WERI-Rb-1 (cell line): ENCODE measurements around the gene SCAF4.
"Not testable (repeated sequence)": the region's sequence is repeated elsewhere in the genome, so short reads cannot be mapped to it uniquely, and the experiment has no call there.

Experiments used
- DNase-seq: peaks from one replicate; pipeline ENCODE4 v3.0.0-alpha.2; 2020
- H3K27ac ChIP-seq: fragments of 250-450 bp; sonication (Bioruptor Pico); 2 replicates; pipeline ENCODE4 v1.5.1; 2020; ENCODE audit warnings: mild to moderate bottlenecking, moderate library complexity
- H3K27me3 ChIP-seq: fragments of 250-450 bp; sonication (Bioruptor Pico); 2 replicates; pipeline ENCODE4 v1.5.1; 2021; ENCODE audit warnings: mild to moderate bottlenecking, low read depth, moderate library complexity; ENCODE audit not compliant: insufficient read depth, severe bottlenecking
- H3K36me3 ChIP-seq: fragments of 250-450 bp; sonication (Bioruptor Pico); 2 replicates; pipeline ENCODE4 v1.5.1; 2020; ENCODE audit warnings: mild to moderate bottlenecking, moderate library complexity
- H3K4me3 ChIP-seq: 2 replicates; pipeline ENCODE4 v1.5.1; 2011; ENCODE audit warnings: low read depth, mild to moderate bottlenecking, control low read depth, low read length
- H3K9me3 ChIP-seq: fragments of 250-450 bp; sonication (Bioruptor Pico); 2 replicates; pipeline ENCODE4 v1.5.1; 2021; ENCODE audit warnings: mild to moderate bottlenecking, moderate library complexity; ENCODE audit not compliant: severe bottlenecking
- CTCF ChIP-seq: IDR thresholded peaks from 2 replicates; pipeline ENCODE4 v1.5.1; 2011; ENCODE audit warnings: low read depth, mild to moderate bottlenecking, control low read depth, inconsistent platforms, low read length

The SCAF4 gene

GRCh38 chr21:31667639-31668038 lies 64.3 kb downstream of the SCAF4 start:
- no peaks in the 10 kb centered on the region for H3K27me3 ChIP-seq
- DNase-seq = no peak
- H3K9me3 ChIP-seq = no peaks in the 10 kb centered on the region
- H3K36me3 ChIP-seq = peaks cover 93% of the 10 kb centered on the region
- H3K4me3 ChIP-seq = no peak overlapping the region
- no peak overlapping the region for H3K27ac ChIP-seq
- TF ChIP-seq CTCF = no peak

GRCh38 chr21:31667132-31667531 lies 64.8 kb downstream of the SCAF4 start:
- Histone ChIP-seq H3K4me3 (no peak overlapping the region), H3K27me3 (no peaks in the 10 kb centered on the region), H3K27ac (no peak overlapping the region), H3K36me3 (peaks cover 92% of the 10 kb centered on the region), H3K9me3 (no peaks in the 10 kb centered on the region)
- TF ChIP-seq CTCF = no peak
- DNase-seq = no peak

GRCh38 chr21:31666445-31667010 lies 65.4 kb downstream of the SCAF4 start:
- Histone ChIP-seq H3K27ac (no peak overlapping the region), H3K9me3 (no peaks in the 10 kb centered on the region), H3K27me3 (no peaks in the 10 kb centered on the region), H3K36me3 (peaks cover 92% of the 10 kb centered on the region), H3K4me3 (no peak overlapping the region)
- TF ChIP-seq CTCF = no peak
- no peak for DNase-seq

DNA sequence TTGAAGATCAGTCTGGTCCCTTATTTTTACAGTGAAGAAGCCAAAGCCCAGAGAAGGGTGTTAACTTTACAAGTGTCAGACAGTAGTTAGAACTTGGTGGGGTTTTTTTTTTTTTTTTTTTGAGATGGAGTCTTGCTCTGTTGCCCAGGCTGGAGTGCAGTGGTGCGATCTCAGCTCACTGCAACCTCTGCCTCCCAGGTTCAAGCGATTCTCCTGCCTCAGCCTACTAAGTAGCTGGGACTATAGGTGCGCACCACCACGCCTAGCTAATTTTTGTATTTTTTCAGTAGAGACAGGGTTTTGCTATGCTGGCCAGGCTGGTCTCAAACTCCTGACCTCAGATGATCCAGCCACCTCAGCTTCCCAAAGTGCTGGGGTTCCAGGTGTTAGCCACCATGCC lies 66.0 kb downstream of the SCAF4 start:
- H3K27ac ChIP-seq = not testable (repeated sequence)

DNA sequence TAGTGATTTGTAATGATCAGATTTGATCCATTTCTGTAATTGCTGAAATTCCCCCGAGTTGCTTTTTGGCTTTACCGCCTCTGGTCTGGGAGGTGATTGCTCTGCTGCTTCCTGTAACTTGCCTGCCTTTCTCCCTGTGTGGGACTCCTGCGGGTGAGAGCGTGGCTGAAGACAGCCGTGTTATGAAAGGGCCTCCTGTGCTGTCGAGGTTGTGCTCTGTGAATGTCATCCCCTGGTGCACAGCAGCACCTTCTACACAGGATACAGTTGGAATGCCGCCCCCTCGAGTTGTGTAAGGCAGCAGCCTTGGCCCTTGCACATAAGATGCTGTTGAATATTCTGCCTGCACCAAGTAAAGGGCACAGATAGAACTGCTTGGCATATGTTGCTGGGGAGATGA lies 66.5 kb downstream of the SCAF4 start:
- H3K4me3 ChIP-seq = no peak overlapping the region
- no peaks in the 10 kb centered on the region for H3K9me3 ChIP-seq
- no peak overlapping the region for H3K27ac ChIP-seq
- peaks cover 87% of the 10 kb centered on the region for H3K36me3 ChIP-seq
- no peak for DNase-seq
- TF ChIP-seq CTCF = no peak
- H3K27me3 ChIP-seq = no peaks in the 10 kb centered on the region

More for the DNA sequence above, 66.0 kb downstream of the SCAF4 start:
- H3K36me3 ChIP-seq = peaks cover 92% of the 10 kb centered on the region
- H3K27me3 ChIP-seq, H3K9me3 ChIP-seq, H3K4me3 ChIP-seq, DNase-seq: not testable (repeated sequence)

- Histone ChIP-seq H3K9me3 (no peaks in the 10 kb centered on the region), H3K36me3 (peaks cover 71% of the 10 kb centered on the region), H3K27me3 (no peaks in the 10 kb centered on the region), H3K4me3 (no peak overlapping the region), H3K27ac (no peak overlapping the region)
- no peak for TF ChIP-seq CTCF
- DNase-seq = no peak
Observed at GRCh38 chr21:31663584-31664249, 68.2 kb downstream of the SCAF4 start.
